PC-3 (cell line): ENCODE results near the gene CSNK1E. TPM values are rescaled to one million over a fixed set of nuclear protein-coding genes. Genes with fewer than 3 reads are reported as not detected.

Experiments
- ATAC-seq: fragments of 200-7000 bp; cut with Tn5 transposase; 2 replicates; pipeline ENCODE4 v1.9.1; 2020; ENCODE audit warnings: mild to moderate bottlenecking, moderate library complexity
- BruUV-seq: library from RNA; stranded (reverse); fragments of 400-500 nt; replicated peaks from 2 replicates; lab custom pipeline; 2021; lab: Mats Ljungman, UMichigan
- CTCF ChIA-PET: fragments of 300-600 bp; sonication (Branson Sonifier 250); formaldehyde crosslinking; loops from one replicate; lab custom pipeline; 2022; ENCODE audit warnings: antibody characterized with exemption; lab: Charles Lee
- POLR2A ChIA-PET: fragments of 300-600 bp; sonication (Branson Sonifier 250); formaldehyde crosslinking; loops from one replicate; lab custom pipeline; 2022; ENCODE audit warnings: antibody characterized with exemption; ENCODE audit not compliant: unreplicated experiment; lab: Charles Lee
- DNase-seq: peaks from one replicate; pipeline ENCODE4 v3.0.0-alpha.2; 2015
- H2AFZ ChIP-seq: fragments of 300-600 bp; sonication (generic); 2 replicates; pipeline ENCODE4 v1.6.0; 2016; ENCODE audit warnings: antibody characterized with exemption, low read length
- H3F3A ChIP-seq: fragments of 300-600 bp; sonication (generic); one replicate; pipeline ENCODE4 v1.6.0; 2017; ENCODE audit warnings: antibody characterized with exemption, low read length, control low read depth, mild to moderate bottlenecking; ENCODE audit not compliant: unreplicated experiment
- H3K27ac ChIP-seq: fragments of 300-600 bp; sonication (generic); 2 replicates; pipeline ENCODE4 v1.5.1; 2016; ENCODE audit warnings: mild to moderate bottlenecking, low read length
- H3K27me3 ChIP-seq: fragments of 300-600 bp; sonication (generic); 2 replicates; pipeline ENCODE4 v1.6.1; 2016; ENCODE audit warnings: low read length, mixed read lengths
- H3K36me3 ChIP-seq: fragments of 300-600 bp; sonication (generic); 2 replicates; pipeline ENCODE4 v1.6.1; 2016; ENCODE audit warnings: low read depth, mixed run types, low read length, mixed read lengths
- H3K4me1 ChIP-seq: fragments of 300-600 bp; sonication (generic); 2 replicates; pipeline ENCODE4 v1.5.1; 2016; ENCODE audit warnings: low read length; ENCODE audit not compliant: insufficient read depth
- H3K4me2 ChIP-seq: fragments of 300-600 bp; sonication (generic); 2 replicates; pipeline ENCODE4 v1.6.0; 2016; ENCODE audit warnings: low read length
- H3K4me3 ChIP-seq: fragments of 300-600 bp; sonication (generic); 2 replicates; pipeline ENCODE4 v1.5.1; 2016; ENCODE audit warnings: mild to moderate bottlenecking, low read length, mixed read lengths
- H3K79me2 ChIP-seq: fragments of 300-600 bp; sonication (generic); 2 replicates; pipeline ENCODE4 v1.6.1; 2017; ENCODE audit warnings: low read length, mixed read lengths
- H3K9ac ChIP-seq: fragments of 300-600 bp; sonication (generic); 2 replicates; pipeline ENCODE4 v1.6.0; 2016; ENCODE audit warnings: mild to moderate bottlenecking, low read length
- H3K9me2 ChIP-seq: fragments of 300-600 bp; sonication (generic); replicated peaks from 2 replicates; pipeline ENCODE4 v1.6.1; 2016; ENCODE audit warnings: mixed run types, low read length, mixed read lengths
- H3K9me3 ChIP-seq: fragments of 300-600 bp; sonication (generic); 2 replicates; pipeline ENCODE4 v1.6.1; 2016; ENCODE audit warnings: low read length, mixed read lengths
- H4K20me1 ChIP-seq: fragments of 300-600 bp; sonication (generic); 2 replicates; pipeline ENCODE4 v1.6.1; 2016; ENCODE audit warnings: low read length, mixed read lengths
- CTCF ChIP-seq: fragments of 300-600 bp; sonication (generic); conservative IDR thresholded peaks from 2 replicates; pipeline ENCODE4 v1.5.1; 2017; ENCODE audit warnings: antibody characterized with exemption, low read depth, mild to moderate bottlenecking, low read length
- EZH2 ChIP-seq: fragments of 300-600 bp; sonication (generic); IDR thresholded peaks from one replicate; pipeline ENCODE4 v1.6.1; 2017; ENCODE audit warnings: antibody characterized with exemption, mild to moderate bottlenecking, low read length; ENCODE audit not compliant: unreplicated experiment
- EZH2phosphoT487 ChIP-seq: fragments of 300-600 bp; sonication (generic); IDR thresholded peaks from 2 replicates; pipeline ENCODE4 v1.6.1; 2018; ENCODE audit warnings: mild to moderate bottlenecking, antibody characterized with exemption, low read length, borderline replicate concordance
- intact Hi-C: fragments of 100-400 bp; cut with micrococcal nuclease; formaldehyde crosslinking; loops from 2 replicates; pipeline ENCODE4 v1.9.0; 2023
- total RNA-seq: library from RNA; depleted of rRNA; stranded (reverse); fragments of >200 nt; gene quantifications from 2 replicates; pipeline ENCODE4 v1.2.3, GENCODE V29; 2014

CSNK1E gene
- total RNA-seq, 1 experiment from 2014 or later = 147 TPM

- Histone ChIP-seq H3K9me3 (no peaks in the 10 kb centered on the region), H3K4me3 (no peak overlapping the region), H3K9ac (no peak overlapping the region), H2AFZ (no peak overlapping the region), H3K27ac (no peak overlapping the region), H3K27me3 (no peaks in the 10 kb centered on the region), H3F3A (no peaks in the 10 kb centered on the region), H3K4me2 (no peak overlapping the region), H3K36me3 (no peaks in the 10 kb centered on the region), H4K20me1 (no peaks in the 10 kb centered on the region), H3K79me2 (no peaks in the 10 kb centered on the region), H3K9me2 (no peaks in the 10 kb centered on the region), H3K4me1 (peaks cover 12% of the 10 kb centered on the region; the same call in 1 of the 2 replicates)
- TF ChIP-seq EZH2 (no peak), EZH2phosphoT487 (no peak), CTCF (no peak)
- POLR2A ChIA-PET = no interaction called here
- intact Hi-C loops = no loop called here
- ATAC-seq (no peak), DNase-seq (no peak)
- CTCF ChIA-PET = no interaction called here
- BruUV-seq = no TSS peak
These were observed 34.8 kb downstream of the CSNK1E start for GRCh38 chr22:38282397-38282796.

- no peak for ATAC-seq
- H3K4me1 ChIP-seq = peaks cover 12% of the 10 kb centered on the region
- no peaks in the 10 kb centered on the region for H3K9me3 ChIP-seq
- H3K27ac ChIP-seq = no peak overlapping the region
- no peak for TF ChIP-seq EZH2
- no peak for TF ChIP-seq CTCF
- no peak for TF ChIP-seq EZH2phosphoT487
- H3K9me2 ChIP-seq = no peaks in the 10 kb centered on the region
- H2AFZ ChIP-seq = no peak overlapping the region
- no peaks in the 10 kb centered on the region for H3K36me3 ChIP-seq
- no peak overlapping the region for H3K9ac ChIP-seq
- H3K79me2 ChIP-seq = peaks cover 15% of the 10 kb centered on the region
- H3F3A ChIP-seq = no peaks in the 10 kb centered on the region
- no peaks in the 10 kb centered on the region for H3K27me3 ChIP-seq
- peaks cover 7% of the 10 kb centered on the region; the same call in 1 of the 2 replicates for H4K20me1 ChIP-seq
- H3K4me2 ChIP-seq = no peak overlapping the region
- ChIA-PET POLR2A (no interaction called here), CTCF (no interaction called here)
- intact Hi-C loops = no loop called here
- H3K4me3 ChIP-seq = no peak overlapping the region
- no peak for DNase-seq
- BruUV-seq = no TSS peak
These were observed 41.1 kb downstream of the CSNK1E start for GRCh38 chr22:38276166-38276565.

GRCh38 chr22:38273135-38273826 is 44.0 kb downstream of the CSNK1E start:
- Histone ChIP-seq H3K4me3 (peak overlapping the region; percentile 93), H3K4me2 (peak overlapping the region; percentile 97), H2AFZ (peak overlapping the region; percentile 99), H3K9me3 (no peaks in the 10 kb centered on the region), H3K9ac (peak overlapping the region; percentile 90), H3K79me2 (peaks cover 44% of the 10 kb centered on the region), H3K27me3 (no peaks in the 10 kb centered on the region), H3F3A (no peaks in the 10 kb centered on the region), H3K27ac (0 out of 2 replicates have a peak overlapping the region, but pooled peaks have one; percentile 21), H3K4me1 (peaks cover 17% of the 10 kb centered on the region), H3K9me2 (no peaks in the 10 kb centered on the region), H4K20me1 (peaks cover 22% of the 10 kb centered on the region; the same call in 1 of the 2 replicates), H3K36me3 (no peaks in the 10 kb centered on the region)
- intact Hi-C loops = no loop called here
- CTCF ChIA-PET = no interaction called here
- POLR2A ChIA-PET = no interaction called here
- no peak for TF ChIP-seq EZH2
- no peak for TF ChIP-seq EZH2phosphoT487
- TF ChIP-seq CTCF = no peak
- ATAC-seq (0 out of 2 replicates have a peak, but pooled peaks have one; percentile 7), DNase-seq (no peak)
- TSS peak; percentile 66 for BruUV-seq
